ENCODE results near the gene EZH1. TPM values are rescaled to one million over a fixed set of nuclear protein-coding genes. Genes with fewer than 3 reads are reported as not detected.

Gene EZH1
- total and polyA plus RNA-seq, 10 of the 15 experiments (the other 5 are each of a cell fraction or from before 2014, with no cell fraction given), result 6.1 to 43.3 (median 16.8) TPM

GRCh38 chr17:42699415-42699740 lies 45.5 kb downstream of the EZH1 start:
- H3K4me3 ChIP-seq, result no peak overlapping the region
- POLR2A ChIA-PET, result interaction anchor here (0.6 kb wide), 4 partner anchors 16 to 130 kb away, joined by 3 to 7 read pairs (median 4); partner anchors contain the start of gene TUBG1
- H2AFZ ChIP-seq (ENCODE audit: control insufficient read depth, low read depth, low read length), result no peak overlapping the region
- no peaks in the 10 kb centered on the region; the same call in 1 of the 2 replicates for H3K79me2 ChIP-seq (ENCODE audit: control insufficient read depth, insufficient read depth, low read length)
- no peaks in the 10 kb centered on the region for H4K20me1 ChIP-seq (ENCODE audit: control insufficient read depth, insufficient read depth)
- CTCF ChIA-PET, result no interaction called here
- ATAC-seq (no peak), DNase-seq (ENCODE audit: low read depth, low spot score) (no peak), FAIRE-seq (no peak)
- TF ChIP-seq TCF7 (IDR thresholded peaks at IDR 0.05; ENCODE audit: borderline replicate concordance), result no peak
- no peak for TF ChIP-seq CTCF (IDR thresholded peaks at IDR 0.05 in 2 of 3, conservative IDR thresholded peaks at IDR 0.05 in 1 of 3; ENCODE audit: control insufficient read depth in 2 of 3, extremely low read depth in 1 of 3, insufficient read depth in 1 of 3, low read depth in 3 of 3, low read length in 3 of 3)
- TF ChIP-seq NFIC (IDR thresholded peaks at IDR 0.05; ENCODE audit: low read depth, low read length), result no peak
- TF ChIP-seq HDGF (IDR thresholded peaks at IDR 0.05), result no peak
- TF ChIP-seq GATAD2B (conservative IDR thresholded peaks at IDR 0.05; ENCODE audit: low read depth), result no peak
- TF ChIP-seq BRCA1 (IDR thresholded peaks at IDR 0.05; ENCODE audit: low read depth, low read length), result no peak
- no peak for TF ChIP-seq TCF3 (IDR thresholded peaks at IDR 0.05; ENCODE audit: borderline replicate concordance, insufficient read depth, low read depth, low read length)
- TF ChIP-seq YBX1 (IDR thresholded peaks at IDR 0.05), result no peak
- TF ChIP-seq TARDBP (IDR thresholded peaks at IDR 0.05; ENCODE audit: borderline replicate concordance), result no peak
- TF ChIP-seq BHLHE40 (IDR thresholded peaks at IDR 0.05; ENCODE audit: borderline replicate concordance in 1 of 2, low read depth in 2 of 2, low read length in 1 of 2), result no peak
- no peaks in the 10 kb centered on the region for H3K27me3 ChIP-seq (replicated peaks in 1 of 2; ENCODE audit: control insufficient read depth in 2 of 2, insufficient read depth in 2 of 2, low read length in 1 of 2)
- in situ Hi-C loops (cut with MboI), result no loop called here
- peaks cover 16 to 39% of the 10 kb centered on the region in 2 experiments for H3K36me3 ChIP-seq (ENCODE audit: control insufficient read depth in 2 of 2, insufficient read depth in 2 of 2, low read length in 1 of 2)
- BruUV-seq (replicated peaks), result no TSS peak
- SMC1A ChIA-PET (ENCODE audit: uncharacterized antibody, unreplicated experiment), result interaction anchor here (0.9 kb wide), 1 partner anchor 121 kb away, joined by 3 read pairs; the partner anchor contains the start of gene PSMC3IP
- H3K4me1 ChIP-seq (ENCODE audit: control insufficient read depth, insufficient read depth, low read length), result peaks cover 26% of the 10 kb centered on the region
- no peak overlapping the region for H3K9ac ChIP-seq (ENCODE audit: control insufficient read depth, insufficient read depth, low read length)
- no peak overlapping the region for H3K4me2 ChIP-seq (ENCODE audit: control insufficient read depth, insufficient read depth)
- 99% methylated on average over 4 of the region's 4 CpGs for WGBS (ENCODE audit: insufficient coverage, insufficient replicate concordance, low lambda C conversion rate, missing lambda C conversion rate)
- no peak overlapping the region for H3K27ac ChIP-seq (ENCODE audit: control insufficient read depth, insufficient read depth)
- RAD21 ChIA-PET (ENCODE audit: unreplicated experiment), result no interaction called here
- H3K9me3 ChIP-seq (replicated peaks; ENCODE audit: control insufficient read depth, insufficient read depth, low read length), result no peaks in the 10 kb centered on the region
- intact Hi-C loops (cut with micrococcal nuclease; ENCODE audit: unreplicated experiment), result no loop called here

Data from GM12878 (cell line).